Fibroblast of mammary gland (primary cell): ENCODE data around the gene STK10.

Source experiments
- DNase-seq: peaks from one replicate; pipeline ENCODE4 v3.0.0-alpha.2; 2010; ENCODE audit warnings: low read depth
- H3K4me3 ChIP-seq: 2 replicates; pipeline ENCODE4 v1.5.1; 2011; ENCODE audit warnings: low read depth, mild to moderate bottlenecking, low read length, moderate library complexity; ENCODE audit not compliant: control insufficient read depth
- TF ChIP-seq, protein P1 (sequence below): conservative IDR thresholded peaks from 2 replicates; pipeline ENCODE4 v1.5.1; 2011; ENCODE audit warnings: low read depth, low read length, inconsistent platforms; ENCODE audit not compliant: control insufficient read depth, insufficient read depth

STK10 gene

GRCh38 chr5:172102218-172102870, 85.7 kb downstream of the STK10 start:
- no peak for DNase-seq
- TF ChIP-seq, protein P1, sequence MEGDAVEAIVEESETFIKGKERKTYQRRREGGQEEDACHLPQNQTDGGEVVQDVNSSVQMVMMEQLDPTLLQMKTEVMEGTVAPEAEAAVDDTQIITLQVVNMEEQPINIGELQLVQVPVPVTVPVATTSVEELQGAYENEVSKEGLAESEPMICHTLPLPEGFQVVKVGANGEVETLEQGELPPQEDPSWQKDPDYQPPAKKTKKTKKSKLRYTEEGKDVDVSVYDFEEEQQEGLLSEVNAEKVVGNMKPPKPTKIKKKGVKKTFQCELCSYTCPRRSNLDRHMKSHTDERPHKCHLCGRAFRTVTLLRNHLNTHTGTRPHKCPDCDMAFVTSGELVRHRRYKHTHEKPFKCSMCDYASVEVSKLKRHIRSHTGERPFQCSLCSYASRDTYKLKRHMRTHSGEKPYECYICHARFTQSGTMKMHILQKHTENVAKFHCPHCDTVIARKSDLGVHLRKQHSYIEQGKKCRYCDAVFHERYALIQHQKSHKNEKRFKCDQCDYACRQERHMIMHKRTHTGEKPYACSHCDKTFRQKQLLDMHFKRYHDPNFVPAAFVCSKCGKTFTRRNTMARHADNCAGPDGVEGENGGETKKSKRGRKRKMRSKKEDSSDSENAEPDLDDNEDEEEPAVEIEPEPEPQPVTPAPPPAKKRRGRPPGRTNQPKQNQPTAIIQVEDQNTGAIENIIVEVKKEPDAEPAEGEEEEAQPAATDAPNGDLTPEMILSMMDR: no peak

DNA sequence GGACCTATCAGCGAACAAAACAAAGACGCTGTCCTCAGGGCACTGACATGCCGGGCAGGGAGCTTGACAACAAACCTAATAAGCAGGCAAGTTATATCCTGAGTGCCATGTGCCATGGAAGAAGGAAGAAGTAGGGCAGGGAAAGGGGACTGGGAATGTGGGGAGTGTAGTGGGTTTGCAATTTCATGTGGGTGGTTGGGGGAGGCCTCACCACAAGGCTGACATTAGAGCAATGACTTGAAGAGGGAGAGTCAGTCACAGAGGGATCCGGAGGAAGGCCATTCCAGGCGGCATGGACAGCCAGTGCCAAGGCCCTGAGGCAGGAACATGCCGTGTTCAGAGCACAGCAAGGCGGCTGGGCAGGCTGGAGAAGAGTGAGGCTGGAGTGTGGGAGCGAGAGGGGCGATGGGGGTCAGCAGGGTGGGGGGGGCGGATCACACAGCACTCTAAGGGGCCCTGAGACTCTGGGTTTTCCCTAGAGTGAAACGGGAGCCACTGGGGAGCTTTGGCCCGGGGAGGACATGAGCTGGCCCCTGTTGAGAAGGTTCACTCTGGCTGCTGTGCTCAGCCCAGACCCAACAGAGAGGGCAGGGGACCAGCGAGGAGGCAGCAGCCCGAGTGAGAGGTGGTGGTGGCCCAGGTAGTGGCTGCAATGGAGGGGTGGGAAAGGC, 86.3 kb downstream of the STK10 start:
- H3K4me3 ChIP-seq: no peak overlapping the region
- TF ChIP-seq, protein P1: no peak

More at GRCh38 chr5:172102218-172102870, 85.7 kb downstream of the STK10 start:
- no peak overlapping the region for H3K4me3 ChIP-seq

GRCh38 chr5:172098883-172099282, 89.1 kb downstream of the STK10 start:
- no peak overlapping the region for H3K4me3 ChIP-seq
- no peak for DNase-seq
- TF ChIP-seq, protein P1: no peak

More for the DNA sequence above, 86.3 kb downstream of the STK10 start:
- DNase-seq: no peak

DNA sequence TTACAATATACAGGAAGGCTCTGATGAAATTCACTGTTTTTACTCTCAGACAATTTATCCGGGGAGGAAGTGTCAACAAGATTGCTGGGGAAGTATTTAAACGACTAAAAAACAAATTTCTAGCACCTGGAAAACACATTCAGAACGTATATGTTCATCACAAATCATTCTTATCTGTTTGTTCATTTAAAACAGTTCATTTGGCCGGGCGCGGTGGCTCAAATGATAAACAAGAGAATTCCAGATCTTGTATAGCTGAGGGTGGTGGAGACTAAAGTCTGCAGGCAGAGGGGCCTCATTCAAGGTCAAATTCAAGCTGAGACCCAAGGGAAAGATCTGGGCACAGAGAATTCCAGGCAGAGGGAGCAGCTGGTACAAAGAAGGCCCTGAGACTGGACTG, 90.0 kb downstream of the STK10 start:
- DNase-seq: no peak
- TF ChIP-seq, protein P1: no peak

DNA sequence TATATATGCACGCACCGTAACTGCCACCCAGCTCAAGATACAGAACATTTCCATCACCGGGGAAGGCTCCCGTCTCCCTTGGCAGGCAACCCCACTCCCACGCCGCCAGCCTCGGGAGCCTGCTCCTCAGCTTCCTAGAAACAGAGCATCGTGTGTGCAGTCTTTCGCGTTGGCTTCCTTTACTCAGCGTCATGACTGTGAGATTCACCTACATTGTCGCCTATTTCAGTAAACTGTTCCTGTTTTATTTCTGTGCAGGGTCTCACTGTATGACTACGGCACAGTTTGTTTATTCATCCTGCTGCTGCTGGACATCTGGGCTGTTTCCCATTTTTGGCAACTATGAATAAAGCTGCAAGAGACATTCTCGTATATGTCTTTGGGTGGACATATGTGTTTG, 90.7 kb downstream of the STK10 start:
- DNase-seq: no peak
- TF ChIP-seq, protein P1: no peak
- no peak overlapping the region for H3K4me3 ChIP-seq

More for the DNA sequence above, 90.0 kb downstream of the STK10 start:
- H3K4me3 ChIP-seq: no peak overlapping the region

GRCh38 chr5:172096207-172096940, 91.7 kb downstream of the STK10 start:
- DNase-seq: no peak
- TF ChIP-seq, protein P1: no peak
- H3K4me3 ChIP-seq: no peak overlapping the region
